Stimulated activated CD4-positive, alpha-beta T cell treated with anti-CD3 and anti-CD28 coated beads, TNF-alpha, amount 100 ng/mL, for 48 hours (primary cell): ENCODE measurements around the gene TEX2.

Experiments
- DNase-seq, 3 donors: peaks; one replicate each; pipeline ENCODE4 v3.0.0-alpha.2; 2020; ENCODE audit warnings: low read depth in 3 of 3

The TEX2 gene, protein sequence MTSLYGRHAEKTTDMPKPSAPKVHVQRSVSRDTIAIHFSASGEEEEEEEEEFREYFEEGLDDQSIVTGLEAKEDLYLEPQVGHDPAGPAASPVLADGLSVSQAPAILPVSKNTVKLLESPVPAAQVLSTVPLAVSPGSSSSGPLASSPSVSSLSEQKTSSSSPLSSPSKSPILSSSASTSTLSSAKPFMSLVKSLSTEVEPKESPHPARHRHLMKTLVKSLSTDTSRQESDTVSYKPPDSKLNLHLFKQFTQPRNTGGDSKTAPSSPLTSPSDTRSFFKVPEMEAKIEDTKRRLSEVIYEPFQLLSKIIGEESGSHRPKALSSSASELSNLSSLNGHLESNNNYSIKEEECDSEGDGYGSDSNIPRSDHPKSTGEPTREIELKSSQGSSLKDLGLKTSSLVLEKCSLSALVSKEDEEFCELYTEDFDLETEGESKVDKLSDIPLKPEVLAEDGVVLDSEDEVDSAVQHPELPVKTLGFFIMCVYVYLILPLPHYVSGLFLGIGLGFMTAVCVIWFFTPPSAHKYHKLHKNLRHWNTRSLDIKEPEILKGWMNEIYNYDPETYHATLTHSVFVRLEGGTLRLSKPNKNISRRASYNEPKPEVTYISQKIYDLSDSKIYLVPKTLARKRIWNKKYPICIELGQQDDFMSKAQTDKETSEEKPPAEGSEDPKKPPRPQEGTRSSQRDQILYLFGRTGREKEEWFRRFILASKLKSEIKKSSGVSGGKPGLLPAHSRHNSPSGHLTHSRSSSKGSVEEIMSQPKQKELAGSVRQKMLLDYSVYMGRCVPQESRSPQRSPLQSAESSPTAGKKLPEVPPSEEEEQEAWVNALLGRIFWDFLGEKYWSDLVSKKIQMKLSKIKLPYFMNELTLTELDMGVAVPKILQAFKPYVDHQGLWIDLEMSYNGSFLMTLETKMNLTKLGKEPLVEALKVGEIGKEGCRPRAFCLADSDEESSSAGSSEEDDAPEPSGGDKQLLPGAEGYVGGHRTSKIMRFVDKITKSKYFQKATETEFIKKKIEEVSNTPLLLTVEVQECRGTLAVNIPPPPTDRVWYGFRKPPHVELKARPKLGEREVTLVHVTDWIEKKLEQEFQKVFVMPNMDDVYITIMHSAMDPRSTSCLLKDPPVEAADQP

DNA sequence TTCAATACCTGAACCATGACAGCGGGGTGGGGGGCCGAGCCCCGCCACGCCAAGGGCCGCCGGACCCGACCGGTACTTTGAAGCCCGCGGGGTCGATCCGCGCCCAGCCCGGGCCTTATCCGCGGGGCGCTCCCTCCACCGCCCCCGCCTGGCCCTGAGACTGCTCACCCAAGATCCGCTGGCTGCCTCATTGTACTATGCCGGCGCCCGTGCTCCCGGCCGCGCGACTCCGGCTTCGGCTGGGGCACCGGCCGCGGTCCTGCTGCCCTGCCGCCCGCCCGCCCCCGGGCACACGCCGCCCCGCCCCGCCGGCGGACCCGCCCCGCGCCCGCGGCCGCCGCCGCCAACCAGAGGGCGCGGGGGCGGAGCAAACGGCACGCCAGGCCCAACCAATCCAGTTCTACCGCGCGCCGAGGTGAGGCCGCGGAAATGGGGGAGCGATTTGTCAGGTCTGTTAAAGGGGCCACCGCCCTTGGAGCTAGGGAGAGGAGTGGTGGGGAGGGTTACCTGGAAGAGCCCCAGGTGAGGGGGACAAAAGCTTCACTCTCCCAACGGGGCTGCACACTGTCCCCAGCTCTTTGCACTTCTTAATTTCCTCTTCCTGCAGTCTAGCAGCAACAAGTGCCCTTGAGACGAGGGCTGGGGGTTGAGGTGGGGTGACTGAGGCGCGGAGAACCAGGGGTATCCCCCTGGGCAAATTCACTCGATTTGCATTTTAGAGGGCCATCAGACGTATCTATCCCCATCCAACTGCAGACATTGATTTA lies at the start of gene TEX2:
TSS of gene TEX2 (minus strand) at position 261 of the 767 bp plus-strand sequence. CDS start 49,043 bp downstream, outside the sequence.
- peak; percentile 80 to 90 (median 84) for DNase-seq

DNA sequence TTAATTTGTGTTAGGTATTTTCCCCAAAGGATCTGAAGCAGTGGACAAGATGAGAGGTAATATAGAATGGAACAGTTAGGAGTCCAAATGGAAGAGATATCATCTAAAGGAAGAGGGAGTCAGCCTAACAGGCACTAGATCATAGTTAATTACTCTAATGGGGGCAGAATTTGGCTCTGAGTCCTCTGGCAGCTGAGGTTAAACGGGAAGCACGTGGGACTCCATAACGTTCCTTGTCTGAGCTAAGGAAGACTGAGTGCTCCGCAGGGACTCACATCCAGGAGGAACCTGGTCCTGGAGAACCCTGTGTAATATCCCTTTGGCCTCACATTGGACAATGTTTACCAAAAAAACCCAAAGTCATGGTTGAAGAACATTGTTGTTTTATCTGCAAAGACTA lies 46.6 kb upstream of the TEX2 start:
- no peak for DNase-seq

DNA sequence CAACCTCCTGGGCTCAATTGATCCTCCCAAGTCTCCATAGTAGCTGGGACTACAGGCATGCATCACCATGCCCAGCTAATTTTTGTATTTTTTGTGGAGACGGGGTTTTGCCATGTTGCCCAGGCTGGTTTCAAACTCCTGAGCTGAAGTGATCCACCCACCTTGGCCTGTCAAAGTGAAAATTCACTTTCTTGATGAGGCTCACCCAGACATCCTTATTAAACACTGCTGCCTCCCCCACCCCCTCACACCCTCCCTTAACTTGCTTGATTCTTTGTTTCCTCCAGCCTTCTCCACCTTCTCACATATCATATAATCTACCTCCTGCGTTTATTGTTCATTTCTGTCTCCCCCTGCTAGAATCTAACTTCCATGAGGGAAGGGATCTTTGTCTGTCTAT lies 46.0 kb upstream of the TEX2 start:
- no peak for DNase-seq

DNA sequence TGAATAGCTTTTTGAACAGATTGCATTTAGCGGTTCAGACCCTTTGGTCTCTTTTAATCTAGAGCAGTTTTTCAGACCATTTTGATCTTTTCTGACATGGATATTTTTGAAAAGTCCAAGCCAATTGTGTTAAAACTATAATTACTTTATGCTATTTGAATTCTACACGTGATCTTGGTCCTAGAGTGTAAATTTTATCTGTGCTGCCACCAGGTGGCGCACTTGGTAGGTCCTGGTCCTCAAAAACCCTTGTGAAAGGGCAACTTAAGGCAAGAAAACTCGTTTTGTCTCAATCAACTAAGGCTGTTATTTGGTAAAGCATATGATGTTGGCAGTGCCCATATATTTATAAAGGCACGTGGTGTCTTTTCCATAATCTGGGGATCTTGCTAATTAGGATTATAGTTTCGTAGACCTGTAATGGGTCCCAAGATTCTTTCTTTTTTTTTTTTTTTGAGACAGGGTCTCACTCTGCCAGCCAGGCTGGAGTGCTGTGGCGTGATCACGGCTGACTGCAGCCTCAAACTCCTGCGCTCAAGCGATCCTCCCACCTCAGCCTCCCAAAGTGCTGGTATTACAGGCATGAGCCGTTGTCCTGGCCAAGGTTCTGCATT lies 43.9 kb upstream of the TEX2 start:
- DNase-seq = peak; percentile 29 to 46 (median 43)

DNA sequence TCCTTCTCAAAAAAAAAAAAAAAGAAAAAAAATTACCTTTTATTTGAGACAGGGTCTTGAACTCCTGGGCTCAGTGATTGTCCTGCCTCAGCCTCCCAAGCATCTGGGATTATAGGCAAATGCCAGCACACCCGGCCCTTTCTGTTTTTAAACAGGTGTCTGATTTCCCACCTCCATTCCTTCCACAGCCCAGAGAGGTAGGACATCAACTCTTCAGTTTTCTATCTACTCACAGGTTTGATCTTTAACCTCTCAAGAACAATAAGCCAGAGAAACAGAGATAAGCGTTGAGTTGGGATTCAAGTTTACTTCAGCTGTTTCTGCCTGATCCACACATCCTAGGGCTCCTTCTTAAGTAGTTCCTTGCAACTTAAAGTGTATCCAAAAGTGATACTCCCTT lies 41.5 kb upstream of the TEX2 start:
- DNase-seq = no peak

DNA sequence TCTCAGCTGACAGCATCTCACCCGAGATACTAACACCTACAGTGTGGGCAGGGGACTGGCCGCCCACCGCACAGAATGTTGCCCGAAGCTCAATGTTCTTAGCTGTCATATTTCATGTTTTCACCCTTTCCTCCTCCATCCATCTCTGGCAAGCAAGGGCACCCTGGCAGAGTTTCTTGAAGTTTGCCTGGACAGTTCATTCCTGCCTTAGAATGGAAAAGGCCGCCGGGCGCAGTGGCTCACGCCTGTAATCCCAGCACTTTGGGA lies 37.6 kb upstream of the TEX2 start:
- no peak for DNase-seq

DNA sequence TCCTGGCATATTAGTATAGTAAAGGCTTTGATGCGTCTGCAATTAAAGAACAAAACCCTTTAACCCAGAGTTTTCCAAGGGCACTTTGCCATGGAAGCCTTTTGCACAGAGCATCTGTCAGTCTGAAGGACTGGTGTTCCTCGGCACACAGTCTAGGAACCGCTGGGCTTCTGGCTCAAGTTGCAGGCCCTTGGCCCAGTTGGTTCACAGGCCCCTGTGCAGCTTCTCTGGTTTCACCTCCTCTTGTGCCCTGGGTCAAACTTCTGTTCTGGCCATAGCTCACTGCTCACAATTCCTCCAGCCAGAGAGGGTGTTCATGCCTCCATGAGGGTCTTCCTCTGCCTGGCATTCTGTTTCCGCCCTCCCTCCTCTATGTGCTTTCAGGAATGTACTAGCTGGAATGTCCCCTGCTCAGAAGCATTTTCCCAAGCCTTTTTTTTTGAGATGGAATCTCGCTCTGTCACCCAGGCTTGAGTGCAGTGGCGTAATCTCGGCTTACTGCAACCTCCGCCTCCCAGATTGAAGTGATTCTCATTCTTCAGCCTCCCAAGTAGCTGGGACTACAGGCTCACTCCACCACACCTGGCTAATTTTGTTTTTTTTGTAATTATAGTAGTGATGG lies 34.5 kb upstream of the TEX2 start:
- no peak for DNase-seq

DNA sequence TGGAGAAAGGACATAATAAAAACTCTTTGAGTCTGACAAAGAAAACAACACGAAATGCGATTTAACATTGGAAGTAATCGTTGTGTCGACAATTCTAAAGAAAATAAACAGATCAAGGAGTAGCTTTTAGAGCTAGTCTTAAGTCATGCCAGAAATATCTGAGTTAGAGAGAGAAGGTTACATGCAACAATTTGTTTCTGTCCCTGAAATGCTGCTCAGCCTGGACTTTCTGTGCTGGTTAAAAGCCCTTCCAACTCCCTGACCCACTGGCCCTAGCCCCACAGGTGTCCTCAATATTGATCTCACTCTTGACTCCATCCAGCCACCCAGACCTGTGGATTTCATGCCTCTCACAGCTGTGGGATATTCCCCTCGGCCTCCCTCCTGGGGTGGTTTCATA lies 33.2 kb upstream of the TEX2 start:
- DNase-seq = no peak

DNA sequence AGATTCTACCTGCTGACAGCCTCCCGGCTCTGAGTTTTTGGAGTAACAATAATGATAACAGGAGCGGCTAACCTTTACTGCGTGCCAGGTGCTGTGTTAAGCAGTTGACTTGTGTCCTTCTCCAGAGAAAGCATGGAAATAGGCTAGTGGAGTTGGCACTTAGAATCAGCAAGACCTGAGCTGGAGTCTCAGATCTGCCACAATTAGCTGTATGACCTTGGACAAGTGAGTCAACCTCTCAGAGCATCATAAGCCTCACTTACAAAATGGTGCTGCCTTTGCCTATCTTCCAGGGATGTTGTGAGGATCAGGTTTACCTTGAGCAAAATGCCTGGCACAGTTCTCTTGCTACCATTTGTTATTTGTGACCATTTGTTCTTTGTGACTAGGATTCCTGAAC lies 32.1 kb upstream of the TEX2 start:
- DNase-seq = no peak

DNA sequence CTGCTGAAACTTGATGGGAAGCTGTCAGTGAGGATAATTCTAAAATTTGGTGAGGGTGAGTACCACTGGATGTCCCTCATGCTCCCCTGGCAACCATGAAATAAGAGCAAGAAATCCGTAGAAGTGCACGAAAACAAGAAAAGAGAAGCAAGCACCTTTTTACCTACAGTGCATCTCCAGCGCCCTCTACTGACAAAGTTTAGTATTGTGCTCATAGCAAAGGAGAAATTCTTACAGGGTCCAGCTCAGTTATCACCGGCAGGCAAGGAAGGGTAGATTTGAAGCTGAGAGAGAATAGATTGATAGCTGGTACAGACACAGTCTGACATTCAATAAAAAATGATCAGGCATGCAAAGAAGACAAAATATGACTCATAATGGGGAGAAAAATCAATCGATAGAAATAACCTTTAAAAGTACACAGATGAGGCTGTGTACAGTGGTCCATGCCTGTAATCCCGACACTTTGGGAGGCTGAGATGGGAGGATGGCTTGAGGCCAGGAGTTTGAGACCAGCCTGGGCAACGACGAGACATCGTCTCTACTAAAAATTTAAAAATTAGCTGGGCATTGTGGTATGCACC lies 28.3 kb upstream of the TEX2 start:
- DNase-seq = no peak

DNA sequence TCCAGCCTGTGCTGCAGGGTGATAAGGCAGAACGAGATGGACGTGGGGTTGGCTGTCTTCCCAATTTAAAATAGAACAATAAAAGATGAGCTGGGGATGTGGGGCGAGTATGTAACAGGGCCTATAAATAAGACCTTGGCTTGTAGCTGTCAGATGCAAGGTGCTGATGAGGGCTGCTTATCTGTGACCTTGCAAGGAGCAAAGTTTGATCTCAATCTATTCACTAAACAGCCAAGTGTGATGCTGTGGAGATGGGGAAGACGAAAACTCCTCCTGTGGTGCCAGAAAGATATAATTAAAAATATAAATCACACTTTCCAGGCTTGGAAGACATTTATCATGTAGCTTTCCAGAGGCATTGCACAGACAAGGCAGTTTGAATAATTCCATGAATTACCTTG lies 26.7 kb upstream of the TEX2 start:
- DNase-seq = no peak

DNA sequence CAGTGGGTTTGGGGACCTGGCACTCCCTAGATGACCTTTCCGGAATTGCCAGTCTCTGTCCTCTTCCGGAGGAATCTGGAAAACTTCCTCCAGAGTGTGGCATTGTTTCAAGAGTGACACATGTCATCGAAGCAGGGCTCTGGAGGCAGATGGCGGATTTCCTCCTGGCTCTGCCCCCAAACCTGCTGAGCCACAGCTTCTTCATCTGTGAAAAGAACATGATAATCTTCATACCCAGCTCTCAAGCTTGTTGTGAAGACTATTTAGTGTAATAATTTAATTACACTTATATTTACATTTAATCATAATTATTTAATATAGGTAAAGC lies 19.7 kb upstream of the TEX2 start:
- DNase-seq = no peak

DNA sequence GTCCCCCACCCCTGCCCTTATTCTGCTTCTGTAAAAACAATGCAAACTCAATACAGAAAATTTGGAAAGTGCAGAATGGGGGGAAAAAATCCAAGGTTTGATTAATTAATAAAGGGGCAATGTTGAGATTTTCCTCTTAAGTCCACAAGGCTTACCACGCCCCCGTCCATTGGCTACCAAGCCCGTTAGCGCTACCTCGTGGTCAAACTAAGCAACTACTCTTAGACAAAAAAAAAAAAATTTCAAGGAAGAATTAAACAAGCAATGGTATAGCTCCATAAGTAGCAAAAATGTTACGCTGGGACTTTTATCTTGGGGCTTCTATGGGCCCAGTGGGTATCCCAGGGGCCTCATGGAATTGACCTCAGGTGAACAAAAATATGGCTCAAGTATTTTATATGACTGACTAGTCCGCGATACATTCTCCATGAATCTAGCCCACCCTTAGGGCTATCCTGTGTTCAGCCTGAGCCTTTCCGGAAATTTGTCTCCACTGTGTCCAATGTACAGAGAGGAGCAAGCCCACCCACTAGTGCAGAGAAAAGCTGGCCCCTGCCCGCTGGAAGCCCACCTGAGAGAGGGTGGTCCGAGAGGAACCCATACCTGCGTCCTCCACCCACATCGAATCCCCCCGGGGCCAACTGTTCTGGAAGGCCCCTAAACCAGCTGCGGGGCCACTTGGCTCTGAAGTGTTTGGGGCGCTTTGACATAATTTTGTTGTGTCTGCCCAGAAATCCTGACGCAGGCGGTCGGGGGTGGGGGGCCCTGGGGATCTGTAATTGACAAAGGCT lies 19.1 kb upstream of the TEX2 start:
- peak; percentile 22 to 41 (median 27) for DNase-seq

DNA sequence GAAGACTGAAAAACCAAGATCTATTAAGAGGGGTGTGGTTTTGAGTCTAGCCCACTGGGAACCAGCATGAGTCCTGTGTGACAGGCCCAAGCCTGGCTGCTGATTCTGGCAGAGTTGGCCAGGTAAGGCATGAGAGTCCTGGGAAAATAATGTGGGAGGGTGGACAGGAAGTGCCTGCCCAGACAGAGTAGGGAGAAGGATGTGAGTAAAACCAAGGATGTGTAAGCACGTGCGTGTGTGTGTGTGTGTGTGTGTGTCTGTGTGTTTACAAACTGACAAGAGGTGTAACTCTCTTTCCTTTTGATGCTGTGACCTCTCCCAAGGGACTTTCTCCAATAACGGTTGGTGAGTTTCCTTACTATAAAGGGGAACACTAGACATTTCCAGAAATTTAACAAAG lies 15.6 kb upstream of the TEX2 start:
- no peak for DNase-seq

DNA sequence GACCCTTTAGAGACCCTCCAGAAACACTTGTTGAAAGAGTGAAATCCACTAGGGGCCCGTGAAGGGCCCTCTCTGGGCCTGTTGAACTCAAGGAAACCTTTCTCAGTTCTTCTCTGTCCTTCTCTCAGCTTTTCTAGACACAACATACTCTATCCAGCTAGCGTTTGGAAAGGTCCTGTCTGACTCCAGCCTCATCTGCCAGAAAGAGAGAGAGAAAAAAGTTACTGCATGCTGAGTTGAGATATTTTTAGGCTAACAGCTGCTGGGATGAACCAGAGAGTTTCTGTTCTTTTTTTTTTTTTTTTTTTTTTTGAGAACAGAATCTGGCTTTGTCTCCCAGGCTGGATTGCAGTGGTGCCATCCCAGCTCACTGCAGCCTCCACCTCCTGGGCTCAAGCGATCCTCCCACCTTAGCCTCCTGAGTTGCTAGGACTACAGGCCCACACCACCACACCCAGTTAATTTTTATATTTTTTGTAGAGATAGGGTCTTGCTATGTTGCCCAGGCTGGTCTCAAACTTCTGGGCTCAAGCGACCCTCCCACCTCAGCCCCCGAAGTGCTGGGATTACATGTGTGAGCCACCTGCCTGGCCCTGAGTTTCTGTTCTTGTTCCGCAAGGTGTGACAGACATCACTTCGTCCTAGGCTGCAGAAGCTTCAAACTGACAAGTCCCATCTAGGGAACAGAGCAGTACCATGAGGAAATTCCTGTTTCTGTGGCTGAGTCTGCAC lies 14.9 kb upstream of the TEX2 start:
- no peak for DNase-seq

DNA sequence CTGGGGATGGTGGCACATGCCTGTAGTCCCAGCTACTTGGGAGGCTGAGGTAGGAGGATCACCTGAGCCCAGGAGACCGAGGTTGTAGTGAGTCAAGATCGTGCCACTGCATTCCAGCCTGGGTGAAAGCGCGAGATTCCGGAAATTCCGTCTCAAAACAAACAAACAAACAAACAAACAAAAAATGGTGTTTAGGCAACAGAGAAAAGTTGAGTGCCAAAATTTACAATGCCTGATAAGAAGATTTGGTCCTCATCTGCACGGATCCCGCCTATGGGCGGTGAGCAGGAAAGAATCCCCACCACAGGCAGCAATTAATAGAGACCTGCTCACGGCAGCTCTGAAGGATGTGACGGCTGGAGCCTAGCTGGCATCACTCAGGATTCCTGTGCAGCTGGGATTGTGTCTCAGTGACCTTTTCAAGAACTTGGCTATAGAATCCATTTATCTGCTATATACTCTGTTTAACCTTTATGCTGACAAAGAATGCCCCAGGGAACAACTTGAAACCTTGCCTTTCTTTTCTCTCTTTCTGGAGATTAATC lies 14.0 kb upstream of the TEX2 start:
- no peak for DNase-seq

DNA sequence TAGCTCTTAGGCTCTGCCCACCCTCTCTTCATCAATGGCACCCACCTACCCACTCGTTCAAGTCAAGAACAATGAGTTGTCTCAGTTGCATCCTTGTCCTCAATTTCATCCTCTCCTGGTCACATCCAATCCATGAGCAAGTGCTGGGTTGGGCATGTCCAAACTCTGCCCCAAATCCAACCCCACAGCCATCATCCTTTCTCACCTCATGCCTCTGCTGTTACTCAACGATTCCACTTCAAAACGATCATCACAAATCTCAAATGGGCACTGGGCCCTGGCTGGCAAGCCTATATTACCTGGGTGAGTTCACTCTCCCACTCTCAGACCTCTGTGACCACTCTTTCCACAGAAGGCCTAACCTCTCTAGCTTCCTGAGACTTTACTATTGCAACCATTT lies 12.0 kb upstream of the TEX2 start:
- DNase-seq = no peak

DNA sequence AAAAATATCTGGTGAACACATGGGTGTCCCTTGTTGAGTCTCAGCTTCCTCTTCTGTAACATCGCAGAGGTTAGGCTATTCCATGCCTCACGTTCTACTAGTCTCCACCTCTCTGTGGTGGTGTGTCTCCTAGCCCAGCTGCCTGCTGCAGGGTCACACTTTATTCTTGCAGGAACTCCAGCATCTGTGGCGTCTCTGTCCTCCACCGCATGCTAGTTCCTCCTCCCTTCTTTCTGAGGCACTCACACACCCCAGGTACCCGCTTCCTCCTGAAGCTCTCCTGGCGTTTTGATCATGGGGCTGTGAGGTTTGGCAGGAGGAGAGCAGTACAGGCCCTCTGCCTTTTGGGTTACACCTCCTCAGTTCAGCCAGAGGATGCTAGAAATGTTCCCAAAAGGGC lies 9.9 kb upstream of the TEX2 start:
- no peak for DNase-seq

DNA sequence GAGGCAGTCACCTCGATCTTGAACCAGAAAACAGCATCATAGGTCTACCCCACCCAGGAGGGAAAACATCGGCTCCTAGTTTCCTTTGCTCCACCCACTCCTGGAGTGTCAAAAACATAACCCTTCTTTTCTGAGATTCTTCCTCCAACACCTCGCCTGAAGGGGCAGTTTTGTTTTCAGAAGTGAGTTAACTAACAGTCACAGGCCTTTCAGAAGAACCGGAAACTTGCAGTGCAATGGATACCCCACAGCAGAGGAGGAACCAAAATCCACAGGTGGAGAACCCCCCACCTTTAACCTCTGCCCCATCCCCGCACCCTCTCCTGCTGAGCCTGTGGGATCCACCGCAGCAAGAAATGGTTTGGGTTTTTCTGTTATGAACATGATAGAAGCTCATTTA lies 7.8 kb upstream of the TEX2 start:
- no peak for DNase-seq
